BJ (cell line): ENCODE data around the gene STX17. TPM values are rescaled to one million over a fixed set of nuclear protein-coding genes. Genes with fewer than 3 reads are reported as not detected.

Source experiments
- CTCF ChIA-PET: fragments of 350-600 bp; formaldehyde crosslinking; extraction: SDS; loops from one replicate; lab custom pipeline; 2021; ENCODE audit warnings: antibody characterized with exemption, inconsistent platforms; lab: Yijun Ruan, JAX
- POLR2A ChIA-PET: fragments of 300-600 bp; sonication (Branson Sonifier 250); formaldehyde crosslinking; extraction: SDS; loops from one replicate; lab custom pipeline; 2021; ENCODE audit warnings: antibody characterized with exemption; lab: Charles Lee
- DNase-seq: peaks from one replicate; pipeline ENCODE4 v3.0.0-alpha.2; 2011; ENCODE audit warnings: low read depth
- H3K27me3 ChIP-seq: 2 replicates; pipeline ENCODE4 v1.6.0; 2011; ENCODE audit warnings: low read length; ENCODE audit not compliant: control insufficient read depth, insufficient read depth
- H3K36me3 ChIP-seq: 2 replicates; pipeline ENCODE4 v1.5.1; 2011; ENCODE audit warnings: low read length; ENCODE audit not compliant: control insufficient read depth, insufficient read depth
- H3K4me3 ChIP-seq: 2 replicates; pipeline ENCODE4 v1.5.1; 2011; ENCODE audit warnings: low read depth, mild to moderate bottlenecking, control low read depth, low read length
- polyA plus RNA-seq: library from polyadenylated mRNA; depleted of rRNA; stranded (reverse); fragments of >200 nt; gene quantifications from 2 replicates; pipeline ENCODE4 v1.2.3, GENCODE V29; 2011
- TF ChIP-seq, protein P1 (sequence below): IDR thresholded peaks from 2 replicates; pipeline ENCODE4 v1.5.1; 2011; ENCODE audit warnings: low read depth, mild to moderate bottlenecking, control low read depth, inconsistent platforms, low read length, moderate library complexity; ENCODE audit not compliant: insufficient read depth

STX17 gene
- polyA plus RNA-seq, 1 experiment = 6.9 TPM

DNA sequence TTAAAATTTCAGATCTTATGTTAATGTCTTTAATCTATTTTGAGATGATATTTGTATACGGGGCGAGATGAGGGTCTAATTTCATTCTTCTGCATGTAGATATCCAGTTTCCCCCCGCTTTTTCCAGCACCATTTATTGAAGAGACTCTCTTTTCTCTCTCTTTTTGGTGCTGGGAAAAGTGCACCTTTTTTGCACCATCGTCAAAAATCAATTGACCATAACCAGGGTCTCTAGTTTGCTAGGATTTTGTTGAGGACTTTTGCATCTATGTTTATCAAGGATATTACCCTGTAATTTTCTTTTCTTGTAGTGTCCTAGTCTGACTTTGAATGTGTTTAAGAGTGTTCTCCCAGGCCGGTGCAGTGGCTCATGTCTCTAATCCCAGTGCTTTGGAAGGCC lies 93.3 kb downstream of the STX17 start:
- POLR2A ChIA-PET = no interaction called here
- TF ChIP-seq, protein P1, sequence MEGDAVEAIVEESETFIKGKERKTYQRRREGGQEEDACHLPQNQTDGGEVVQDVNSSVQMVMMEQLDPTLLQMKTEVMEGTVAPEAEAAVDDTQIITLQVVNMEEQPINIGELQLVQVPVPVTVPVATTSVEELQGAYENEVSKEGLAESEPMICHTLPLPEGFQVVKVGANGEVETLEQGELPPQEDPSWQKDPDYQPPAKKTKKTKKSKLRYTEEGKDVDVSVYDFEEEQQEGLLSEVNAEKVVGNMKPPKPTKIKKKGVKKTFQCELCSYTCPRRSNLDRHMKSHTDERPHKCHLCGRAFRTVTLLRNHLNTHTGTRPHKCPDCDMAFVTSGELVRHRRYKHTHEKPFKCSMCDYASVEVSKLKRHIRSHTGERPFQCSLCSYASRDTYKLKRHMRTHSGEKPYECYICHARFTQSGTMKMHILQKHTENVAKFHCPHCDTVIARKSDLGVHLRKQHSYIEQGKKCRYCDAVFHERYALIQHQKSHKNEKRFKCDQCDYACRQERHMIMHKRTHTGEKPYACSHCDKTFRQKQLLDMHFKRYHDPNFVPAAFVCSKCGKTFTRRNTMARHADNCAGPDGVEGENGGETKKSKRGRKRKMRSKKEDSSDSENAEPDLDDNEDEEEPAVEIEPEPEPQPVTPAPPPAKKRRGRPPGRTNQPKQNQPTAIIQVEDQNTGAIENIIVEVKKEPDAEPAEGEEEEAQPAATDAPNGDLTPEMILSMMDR = no peak
- CTCF ChIA-PET = interaction anchor here (1.6 kb wide), 1 partner anchor 23 kb away, joined by 3 read pairs; no protein-coding TSS in a partner anchor
- peaks cover 9% of the 10 kb centered on the region for H3K36me3 ChIP-seq
- H3K4me3 ChIP-seq = no peak overlapping the region
- DNase-seq = no peak
- H3K27me3 ChIP-seq = no peaks in the 10 kb centered on the region

GRCh38 chr9:100011062-100011681 lies 104.7 kb downstream of the STX17 start:
- 0 out of 2 replicates have a peak, but pooled peaks cover 3% of the 10 kb centered on the region for H3K36me3 ChIP-seq
- POLR2A ChIA-PET = no interaction called here
- no peak overlapping the region for H3K4me3 ChIP-seq
- CTCF ChIA-PET = interaction anchor here (0.6 to 1.4 kb wide), 3 partner anchors 104 to 788 kb away, joined by 3 to 4 read pairs (median 4); no protein-coding TSS in a partner anchor
- no peak for DNase-seq
- TF ChIP-seq, protein P1 = peak; percentile 54
- no peaks in the 10 kb centered on the region for H3K27me3 ChIP-seq

DNA sequence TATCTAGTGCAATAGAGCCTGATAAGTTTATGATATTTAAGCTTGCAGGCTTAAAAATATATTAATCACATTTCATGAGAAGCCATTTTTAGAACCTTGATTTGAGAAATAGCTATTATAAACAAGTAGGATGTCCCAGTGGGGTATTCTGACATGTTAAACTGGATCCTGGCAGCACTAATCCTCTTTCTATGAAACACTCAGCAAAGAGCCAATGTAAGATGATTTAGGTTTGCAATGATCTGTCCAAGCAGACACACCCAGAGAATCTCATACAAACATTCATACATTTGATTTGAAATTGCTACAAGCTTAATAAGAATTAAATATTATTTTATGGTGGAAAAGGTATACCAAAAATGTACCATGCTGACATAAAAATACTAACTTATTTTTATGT lies 105.8 kb downstream of the STX17 start:
- DNase-seq = no peak
- POLR2A ChIA-PET = no interaction called here
- TF ChIP-seq, protein P1 = no peak
- Histone ChIP-seq H3K4me3 (no peak overlapping the region), H3K27me3 (no peaks in the 10 kb centered on the region), H3K36me3 (0 out of 2 replicates have a peak, but pooled peaks cover 3% of the 10 kb centered on the region)
- CTCF ChIA-PET = interaction anchor here (1.0 kb wide), 2 partner anchors 11 to 51 kb away, joined by 3 to 4 read pairs; no protein-coding TSS in a partner anchor

DNA sequence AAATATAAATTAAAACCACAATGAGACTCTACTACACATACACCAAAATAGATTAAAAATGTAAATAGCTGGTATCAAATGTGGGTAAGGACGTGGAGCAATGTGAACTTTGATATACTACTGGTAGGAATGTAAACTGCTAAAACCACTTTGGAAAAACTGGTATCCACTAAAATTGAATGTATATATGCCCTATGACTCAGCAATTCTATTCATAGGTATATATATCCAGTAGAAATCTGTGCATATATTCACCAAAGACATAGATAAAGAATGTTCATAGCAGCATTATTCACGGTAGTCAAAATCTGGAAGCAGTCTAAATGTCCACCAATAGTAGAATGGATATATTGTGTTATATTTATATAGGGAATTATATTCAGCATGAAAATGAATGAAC lies 107.1 kb downstream of the STX17 start:
- TF ChIP-seq, protein P1 = no peak
- Histone ChIP-seq H3K36me3 (0 out of 2 replicates have a peak, but pooled peaks cover 3% of the 10 kb centered on the region), H3K4me3 (no peak overlapping the region), H3K27me3 (no peaks in the 10 kb centered on the region)
- DNase-seq = no peak
- POLR2A ChIA-PET = no interaction called here
- CTCF ChIA-PET = interaction anchor here (0.6 to 2.2 kb wide), 5 partner anchors 8 to 830 kb away, joined by 3 to 6 read pairs (median 4); no protein-coding TSS in a partner anchor

- TF ChIP-seq, protein P1 = no peak
- Histone ChIP-seq H3K27me3 (no peaks in the 10 kb centered on the region), H3K4me3 (no peak overlapping the region), H3K36me3 (0 out of 2 replicates have a peak, but pooled peaks cover 4% of the 10 kb centered on the region)
- DNase-seq = no peak
- POLR2A ChIA-PET = interaction anchor here (0.6 kb wide), 2 partner anchors 14 to 431 kb away, joined by 3 to 5 read pairs; no protein-coding TSS in a partner anchor
- CTCF ChIA-PET = interaction anchor here (1.5 to 2.2 kb wide), 2 partner anchors 9 to 14 kb away, joined by 3 to 6 read pairs; no protein-coding TSS in a partner anchor
Measured at GRCh38 chr9:100014846-100015245, 108.4 kb downstream of the STX17 start.
